HG02610 (cell line): ENCODE measurements around the gene DUSP10.
A peak's percentile ranks its signal among the peaks of the same experiment; 100 is the strongest.

ENCODE experiments used
- ATAC-seq: cut with Tn5 transposase; IDR thresholded peaks from one replicate; pipeline ENCODE4 v1.9.1; 2021; ENCODE audit warnings: mild to moderate bottlenecking, moderate library complexity; ENCODE audit not compliant: unreplicated experiment

The DUSP10 gene

DNA sequence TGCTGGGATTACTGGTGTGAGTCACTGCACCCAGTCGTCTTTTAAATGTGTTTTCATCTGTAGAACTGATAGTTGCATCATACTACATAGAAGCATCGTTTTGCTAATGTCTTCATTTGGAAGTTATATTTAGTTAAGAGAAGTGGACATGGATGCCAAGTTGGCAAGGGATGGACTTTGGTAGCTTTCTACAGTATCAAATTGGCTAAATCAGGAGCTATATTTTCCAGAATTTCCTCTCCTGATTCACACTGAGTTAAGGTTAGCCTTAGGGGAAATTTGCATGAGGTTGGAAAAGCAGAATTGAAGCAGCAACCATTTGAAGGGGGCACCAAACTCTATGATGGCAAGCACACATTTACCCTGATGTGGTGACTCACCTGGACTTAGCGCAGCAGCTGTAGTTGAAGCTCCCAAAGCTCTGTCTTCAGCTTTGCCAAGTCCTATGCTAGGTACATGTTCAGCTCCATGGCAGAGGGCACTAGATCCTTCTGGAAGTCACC, 43.9 kb downstream of the DUSP10 start:
- ATAC-seq, result no peak

DNA sequence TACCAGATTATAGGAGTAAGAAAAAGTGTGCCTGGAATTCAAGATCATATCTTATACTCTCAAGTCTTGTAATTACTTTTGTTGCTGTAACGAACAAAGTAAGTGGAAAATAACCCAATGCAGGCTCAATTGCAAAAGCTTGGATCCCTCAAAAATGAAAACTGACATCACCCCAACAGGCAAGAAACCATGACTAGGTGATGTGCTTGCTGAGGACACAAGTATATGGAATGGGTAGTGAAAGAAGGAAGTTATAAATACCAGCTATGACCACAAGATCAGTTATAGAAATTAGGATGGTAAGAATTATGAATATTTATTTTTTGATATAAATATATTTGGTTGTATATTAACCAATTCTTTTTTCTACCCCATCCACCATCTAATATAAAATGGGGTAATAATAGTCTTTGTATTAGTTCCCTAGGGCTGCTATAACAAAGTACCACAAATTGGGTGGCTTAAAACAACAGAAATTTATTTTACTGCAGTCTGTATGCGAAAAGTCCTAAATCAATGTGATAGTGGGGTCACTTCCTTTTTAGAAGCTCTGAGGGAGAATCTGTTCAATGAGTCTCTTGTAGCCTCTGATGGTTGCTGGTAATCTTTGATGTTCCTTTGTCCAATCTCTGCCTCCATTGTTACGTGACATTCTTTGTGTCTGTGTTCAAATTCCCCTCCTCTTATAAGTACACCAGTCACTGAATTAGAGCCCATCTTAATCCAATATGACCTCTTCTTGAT, 45.0 kb downstream of the DUSP10 start:
- ATAC-seq, result no peak

DNA sequence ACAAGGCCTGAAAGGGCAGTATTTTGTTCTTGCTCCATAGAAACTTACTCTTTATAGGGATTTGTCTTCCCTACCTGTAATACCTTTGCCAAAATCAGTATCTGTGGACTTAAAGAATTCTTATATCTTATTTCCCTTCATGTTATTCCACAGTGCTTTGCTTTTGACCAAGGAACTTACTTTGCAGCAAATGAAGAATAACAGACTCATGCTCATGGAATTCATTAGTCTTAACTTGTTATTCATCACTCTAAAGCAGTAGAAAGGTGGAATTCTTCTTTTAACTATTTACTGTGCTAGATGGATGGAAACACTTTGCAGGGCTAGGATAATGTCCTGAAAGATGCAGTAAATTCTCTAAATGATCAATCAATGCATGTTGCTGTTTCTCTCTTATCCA, 45.9 kb downstream of the DUSP10 start:
- ATAC-seq, result no peak

DNA sequence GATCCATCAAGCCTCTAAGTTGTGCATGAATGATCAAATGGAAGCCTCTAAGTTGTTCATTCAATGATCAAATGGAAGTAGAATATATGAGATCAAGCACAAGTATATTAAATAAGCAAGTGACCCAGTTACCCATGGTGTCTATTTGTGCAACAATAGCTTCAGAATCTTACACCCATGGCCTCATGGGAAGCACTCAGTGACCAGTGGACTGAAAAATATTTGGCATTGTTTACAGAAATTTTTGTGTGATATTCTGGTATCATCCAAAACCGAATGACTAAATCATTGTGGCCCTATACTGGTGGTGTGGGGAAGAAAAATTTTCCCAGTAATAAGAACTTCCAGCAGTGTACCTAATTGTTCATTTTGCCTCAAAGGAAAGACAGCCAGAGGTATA, 46.6 kb downstream of the DUSP10 start:
- no peak for ATAC-seq

DNA sequence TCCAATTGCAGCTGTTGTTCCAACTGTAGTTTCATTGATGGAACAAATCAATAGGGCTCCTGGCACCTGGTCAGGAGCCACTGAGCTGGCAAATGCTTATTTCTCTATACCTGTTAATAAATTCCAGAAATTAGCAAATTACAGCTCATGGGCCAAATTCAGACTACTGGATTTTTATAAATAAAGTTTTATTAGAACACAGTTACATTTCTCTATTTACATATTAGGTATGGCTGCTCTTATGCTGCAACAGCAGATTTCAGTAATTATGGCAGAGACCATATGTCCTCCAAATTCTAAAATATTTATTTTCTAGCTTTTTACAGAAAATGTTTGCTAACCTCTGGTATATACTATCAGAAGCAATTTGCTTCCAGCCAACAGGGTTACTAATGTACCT, 47.8 kb downstream of the DUSP10 start:
- no peak for ATAC-seq

DNA sequence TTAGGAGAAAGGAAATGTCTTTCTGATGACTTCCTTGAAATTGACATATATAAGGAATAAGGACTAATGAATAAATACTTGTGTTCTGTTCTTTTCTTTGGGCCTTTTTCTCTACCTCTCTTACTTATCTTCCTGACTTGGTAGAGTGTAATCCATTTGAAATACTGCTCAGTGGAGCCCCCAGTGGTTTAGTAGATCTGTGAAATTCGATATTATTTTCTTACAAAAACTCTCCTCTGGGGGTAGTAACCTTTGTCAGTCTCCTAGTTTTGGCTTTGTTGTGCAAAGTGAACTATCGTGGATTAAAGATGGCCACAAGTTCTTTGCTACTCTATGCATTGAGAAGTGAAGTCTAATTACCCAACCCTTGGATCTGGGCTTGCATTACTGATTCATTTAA, 48.8 kb downstream of the DUSP10 start:
- no peak for ATAC-seq

DNA sequence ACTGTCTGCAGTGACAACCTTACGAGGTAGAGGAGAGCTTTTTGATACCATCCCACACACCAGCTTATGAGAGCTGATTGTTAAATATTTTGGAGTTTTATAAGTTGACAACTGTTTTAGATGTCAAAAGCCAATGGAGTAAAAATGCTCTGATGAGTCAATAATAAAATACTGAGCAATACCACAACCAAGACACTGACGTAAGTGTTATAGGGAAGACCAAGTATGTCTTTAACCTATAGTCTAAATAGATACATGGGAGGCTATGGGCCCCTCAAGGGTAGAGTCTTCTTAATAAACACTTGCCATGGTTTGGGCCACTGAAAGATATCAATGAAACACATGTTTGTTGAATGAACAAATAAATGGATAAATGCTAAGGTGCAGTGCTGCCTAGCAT, 49.2 kb downstream of the DUSP10 start:
- ATAC-seq, result peak; percentile 65

DNA sequence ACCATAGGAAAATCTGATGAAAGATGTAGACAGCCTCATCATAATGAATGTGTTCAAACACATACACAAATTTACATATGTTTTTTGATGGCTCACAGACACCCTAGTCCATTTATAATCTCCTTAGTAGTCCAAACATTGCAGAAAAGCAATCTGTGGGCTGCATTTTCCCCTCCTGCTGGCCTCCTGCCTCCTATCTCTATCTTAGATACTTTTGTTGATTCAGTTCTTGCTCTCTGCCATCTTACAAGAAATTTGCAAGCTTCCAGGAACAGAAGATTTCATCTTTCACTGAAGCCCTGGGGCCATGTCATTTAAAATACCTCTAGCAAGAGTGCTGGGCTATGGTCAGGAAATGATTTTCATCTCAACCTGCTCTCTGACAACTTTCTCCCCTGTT, 50.6 kb downstream of the DUSP10 start:
- no peak for ATAC-seq

DNA sequence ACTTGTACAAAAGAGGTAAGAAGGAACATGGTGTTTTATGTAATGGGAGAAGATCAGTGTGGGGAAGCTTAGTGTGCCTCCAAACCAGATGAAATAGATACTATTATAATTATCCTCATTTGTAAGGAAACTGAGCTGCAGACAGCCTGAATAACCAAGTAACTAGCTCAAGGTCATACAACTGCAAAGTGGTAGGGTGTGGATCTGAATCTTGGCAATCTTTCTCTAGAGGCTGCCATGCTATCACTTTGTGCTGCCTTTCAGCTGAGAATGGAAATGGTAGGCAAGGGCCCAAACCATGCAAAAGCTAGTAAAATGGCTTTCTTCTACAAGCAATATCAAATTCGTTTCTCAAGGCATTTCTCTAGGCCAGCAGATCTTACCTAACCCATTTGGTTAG, 51.0 kb downstream of the DUSP10 start:
- ATAC-seq, result no peak

DNA sequence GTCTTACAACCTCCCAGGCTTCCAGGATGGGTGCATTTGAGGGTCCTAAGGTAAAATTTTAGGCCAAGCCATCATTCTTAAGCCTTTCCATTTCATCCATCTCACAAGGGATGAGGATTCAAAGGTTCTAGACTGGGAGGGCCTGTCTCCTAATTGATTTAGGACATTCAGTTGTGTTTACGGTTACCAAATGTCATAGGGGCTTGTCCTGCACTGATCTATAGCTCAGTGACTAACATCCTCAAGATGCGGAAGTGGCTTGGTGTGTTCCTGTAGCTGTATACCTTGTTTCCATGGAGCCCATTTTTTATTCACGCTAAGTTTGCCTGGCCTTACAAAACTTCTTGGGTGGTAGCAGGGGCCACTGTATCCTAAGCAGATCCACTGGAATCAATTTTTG, 52.8 kb downstream of the DUSP10 start:
- no peak for ATAC-seq

DNA sequence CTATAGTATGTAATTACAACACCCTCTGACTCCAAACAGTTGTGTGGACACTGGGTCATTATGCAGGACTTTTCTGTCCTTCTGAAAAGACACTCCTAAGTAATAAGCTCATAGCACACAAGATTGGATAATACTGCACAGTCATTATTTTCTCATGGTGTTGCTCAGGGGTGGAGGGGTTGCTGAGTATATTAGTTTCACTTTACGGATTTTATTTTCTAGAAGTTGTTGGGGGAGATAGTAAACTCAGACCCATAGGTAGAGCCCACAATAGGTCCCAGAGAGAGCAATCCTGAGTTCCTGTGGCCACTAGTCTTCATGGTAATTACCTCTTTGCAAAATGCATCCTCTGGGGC, 53.4 kb downstream of the DUSP10 start:
- ATAC-seq, result peak; percentile 40

DNA sequence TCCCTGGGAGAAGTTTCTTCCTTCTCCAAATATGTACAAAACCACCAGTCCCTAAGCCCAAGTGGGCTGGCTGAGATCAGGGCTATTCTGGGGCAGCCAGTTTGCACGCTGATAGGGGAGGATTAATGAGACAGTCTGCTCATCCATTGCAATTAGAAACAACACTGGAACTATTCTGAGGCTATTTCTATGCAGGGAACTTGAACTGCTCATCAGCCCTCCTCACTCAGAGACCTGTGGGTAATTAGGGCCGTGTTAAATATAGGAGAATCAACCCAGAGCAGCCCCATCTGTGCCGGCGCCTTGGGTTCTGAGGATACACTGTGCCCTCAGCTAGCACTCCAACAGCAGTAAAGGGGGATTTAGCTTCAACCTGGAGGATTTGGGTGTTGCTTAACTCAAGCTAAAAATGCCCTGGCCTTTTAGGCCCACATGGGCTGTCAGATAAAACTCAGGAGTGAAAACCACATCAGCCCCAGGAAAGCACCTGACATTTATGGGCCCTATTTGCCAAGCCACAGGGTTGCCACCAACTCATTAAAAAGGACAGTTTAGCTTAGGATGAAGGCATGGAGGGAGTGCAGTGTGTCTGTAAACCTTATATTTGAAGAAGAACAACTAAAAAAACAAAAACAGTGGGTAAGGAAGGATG, 53.9 kb downstream of the DUSP10 start:
- ATAC-seq, result peak; percentile 2

DNA sequence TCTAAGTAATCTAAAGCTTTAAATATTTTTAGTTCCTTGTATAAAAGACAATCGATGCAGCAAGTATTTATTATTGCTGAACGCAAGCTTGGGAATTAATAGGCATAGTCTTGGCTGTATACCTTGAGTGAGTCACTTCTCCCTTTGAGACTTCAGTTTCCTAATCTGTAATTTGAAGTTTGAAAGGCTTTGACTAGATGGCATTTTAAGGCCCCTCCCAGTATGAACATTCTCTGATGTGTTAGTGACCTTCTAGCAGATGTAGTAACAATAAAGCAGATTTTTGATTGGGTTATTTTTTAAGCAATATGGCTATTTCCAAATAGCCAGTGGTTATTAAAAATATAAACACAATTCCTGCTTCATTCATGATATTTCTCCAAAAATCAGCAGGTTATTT, 58.2 kb downstream of the DUSP10 start:
- no peak for ATAC-seq

DNA sequence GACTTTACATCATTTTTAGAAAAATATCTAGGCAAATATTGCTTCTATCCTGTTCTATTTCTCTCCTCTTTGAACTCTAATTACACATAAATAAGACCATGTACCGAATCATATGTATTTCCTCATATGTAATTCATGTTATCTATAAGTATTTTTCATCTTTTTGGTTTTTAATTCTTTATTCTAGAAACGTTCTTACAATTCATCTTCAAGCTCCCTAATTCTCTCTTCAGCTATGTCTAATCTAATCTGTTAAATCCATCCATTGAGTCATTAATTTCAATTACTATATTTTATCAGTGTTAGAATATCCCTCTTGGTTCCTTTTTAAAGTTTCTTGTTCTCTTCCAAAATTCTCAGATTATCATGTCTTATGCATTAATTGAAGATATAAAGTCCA, 61.8 kb downstream of the DUSP10 start:
- ATAC-seq, result no peak

DNA sequence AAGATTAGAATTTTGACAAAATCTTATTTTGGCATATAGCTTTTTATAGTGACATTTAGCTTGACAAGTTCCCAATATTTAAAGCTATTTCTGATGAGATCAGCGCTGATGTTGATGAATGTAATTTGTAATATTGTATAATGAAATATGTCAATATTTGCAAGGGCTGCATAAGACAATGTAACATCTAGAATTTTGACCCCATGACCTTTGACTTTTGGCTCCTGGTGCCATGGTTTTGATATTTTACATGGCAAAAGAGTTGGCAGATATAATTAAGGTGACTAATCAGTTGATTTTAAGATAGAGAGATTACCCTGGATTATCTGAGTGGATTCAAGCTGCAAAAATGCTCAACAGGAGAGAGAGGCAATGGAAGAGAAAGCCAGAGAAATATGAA, 63.9 kb downstream of the DUSP10 start:
- ATAC-seq, result no peak

DNA sequence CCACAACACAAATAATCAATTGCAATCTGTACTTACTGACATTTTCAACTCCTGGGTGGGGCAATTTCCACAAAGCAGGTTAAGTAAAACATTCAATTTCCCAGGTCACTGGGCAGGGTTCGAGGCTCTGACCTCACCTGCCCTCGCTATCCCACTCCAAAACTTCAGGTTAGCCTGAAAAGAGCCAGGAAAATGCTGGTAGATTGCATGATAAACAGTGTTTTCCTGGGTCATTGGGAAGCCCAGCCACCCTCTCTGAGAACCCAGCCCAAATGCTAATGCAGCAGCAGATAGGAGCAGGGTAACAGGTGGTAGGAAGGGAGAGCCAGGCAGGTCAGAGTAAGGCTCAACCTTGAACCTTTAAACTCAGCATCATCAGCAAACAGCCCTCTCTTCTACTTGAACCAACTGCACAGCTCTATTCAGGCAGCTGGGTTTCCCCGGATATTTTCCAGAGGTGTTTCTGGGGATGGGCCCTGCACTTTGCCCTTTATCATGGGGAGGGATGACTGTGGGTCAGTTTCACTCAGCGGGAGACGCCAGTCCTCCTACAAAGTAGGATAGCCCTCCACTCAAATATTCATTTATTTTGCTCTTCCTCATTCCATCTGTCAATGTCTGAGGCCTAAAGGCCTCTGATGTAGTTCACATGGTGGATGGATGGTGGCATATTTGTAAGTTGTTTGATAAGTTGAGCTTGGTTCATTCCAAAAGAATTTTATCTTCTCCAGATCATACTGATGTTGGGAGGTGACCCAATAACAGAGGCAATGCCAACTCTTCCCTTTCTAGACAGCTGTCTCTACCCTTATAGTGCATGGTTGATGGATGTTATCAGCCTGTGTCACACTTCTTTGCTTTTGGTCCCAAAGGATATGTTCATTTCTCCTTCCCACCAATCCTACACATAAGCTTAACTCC, 65.7 kb downstream of the DUSP10 start:
- no peak for ATAC-seq

DNA sequence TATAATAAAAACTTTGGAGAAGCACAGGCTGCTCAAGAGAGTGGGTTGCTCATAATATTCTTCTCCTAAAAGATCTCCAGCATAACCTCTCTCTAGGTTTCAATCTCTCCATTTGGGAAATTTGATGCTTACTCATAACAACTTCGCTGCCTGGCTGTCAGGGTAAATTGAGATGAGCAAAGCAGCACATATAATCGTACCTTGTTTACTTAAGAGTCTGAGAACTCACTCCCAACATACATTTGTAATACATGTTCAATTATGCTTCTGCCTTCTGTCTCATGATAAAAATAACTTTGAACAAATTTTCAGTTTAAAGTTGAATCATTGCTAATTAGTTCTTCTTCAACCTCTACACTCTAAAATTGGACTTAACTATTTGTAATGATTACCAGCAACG, 68.9 kb downstream of the DUSP10 start:
- ATAC-seq, result no peak

DNA sequence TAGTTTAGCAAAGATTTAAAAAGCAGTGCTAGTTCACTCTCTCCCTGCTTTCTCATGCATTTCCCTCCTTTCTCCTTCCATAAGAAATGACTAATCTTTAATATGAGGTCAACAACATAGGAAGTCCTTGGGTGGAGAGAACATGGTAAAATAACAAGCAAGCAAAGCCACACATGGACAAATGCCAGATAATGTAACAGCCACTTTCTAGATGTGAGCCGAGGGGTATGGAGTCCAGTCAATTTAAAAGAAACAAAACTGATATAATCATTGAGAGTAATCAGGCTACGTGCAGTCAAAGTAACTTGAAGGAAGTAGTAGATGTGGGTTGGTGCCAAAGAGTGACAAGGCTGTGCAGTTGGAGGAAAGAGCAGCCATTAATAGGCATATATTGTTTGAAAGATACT, 69.6 kb downstream of the DUSP10 start:
- ATAC-seq, result no peak

DNA sequence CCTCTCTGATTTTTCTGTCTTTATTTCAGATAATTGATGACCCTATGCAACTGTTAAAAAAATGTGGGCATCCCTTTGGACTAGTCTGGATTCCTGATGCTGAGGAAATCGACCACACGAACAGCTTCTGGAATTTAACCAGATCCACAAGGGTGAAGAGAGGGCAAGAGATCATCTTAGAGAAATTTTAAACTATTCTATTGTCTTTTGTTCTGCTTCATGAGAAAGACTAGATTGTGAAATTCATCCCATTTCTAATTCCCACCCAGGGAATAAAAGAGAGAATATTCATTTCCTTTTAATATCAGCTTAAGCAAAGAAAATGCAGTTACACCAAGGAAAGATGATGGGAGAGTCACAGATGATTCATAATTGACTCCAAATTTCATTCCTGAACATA, 71.8 kb downstream of the DUSP10 start:
- ATAC-seq, result no peak

DNA sequence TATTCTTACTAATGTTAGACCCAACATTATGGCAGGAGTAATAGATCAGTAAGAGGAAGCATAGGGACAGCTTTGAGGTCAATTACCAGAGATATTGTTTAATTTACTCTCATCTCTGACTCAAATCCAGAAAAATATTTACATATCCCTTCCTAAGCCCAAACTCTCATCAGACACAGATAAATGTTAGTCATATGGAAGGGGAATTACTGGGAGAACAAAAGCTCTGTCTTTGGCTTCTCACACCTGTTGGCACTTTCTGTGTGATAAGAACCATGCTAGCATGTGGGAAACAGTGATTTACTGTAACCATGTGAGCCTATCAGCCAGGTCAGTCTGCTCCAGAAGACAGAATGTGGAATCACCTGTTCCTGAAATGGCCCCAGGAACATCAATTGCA, 72.4 kb downstream of the DUSP10 start:
- no peak for ATAC-seq

DNA sequence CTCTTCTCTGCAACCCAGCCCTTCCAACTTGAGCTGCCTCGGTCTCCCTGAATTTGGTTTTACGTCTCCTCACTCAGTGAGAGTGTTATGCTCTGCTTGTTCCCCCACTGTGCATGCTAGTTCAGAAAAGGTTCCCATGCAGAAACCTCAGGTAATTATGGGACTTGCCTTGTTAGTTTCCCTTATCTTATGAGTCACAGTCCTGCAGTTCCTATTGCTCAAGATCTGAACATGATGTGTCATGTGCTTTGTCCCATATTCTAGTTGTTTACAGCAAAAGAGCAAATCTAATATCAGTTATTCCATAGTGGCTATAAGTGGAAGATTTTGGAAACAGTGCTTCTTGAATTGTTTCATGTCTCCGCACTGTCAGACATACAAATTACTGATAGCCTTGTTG, 74.4 kb downstream of the DUSP10 start:
- ATAC-seq, result peak; percentile 96

DNA sequence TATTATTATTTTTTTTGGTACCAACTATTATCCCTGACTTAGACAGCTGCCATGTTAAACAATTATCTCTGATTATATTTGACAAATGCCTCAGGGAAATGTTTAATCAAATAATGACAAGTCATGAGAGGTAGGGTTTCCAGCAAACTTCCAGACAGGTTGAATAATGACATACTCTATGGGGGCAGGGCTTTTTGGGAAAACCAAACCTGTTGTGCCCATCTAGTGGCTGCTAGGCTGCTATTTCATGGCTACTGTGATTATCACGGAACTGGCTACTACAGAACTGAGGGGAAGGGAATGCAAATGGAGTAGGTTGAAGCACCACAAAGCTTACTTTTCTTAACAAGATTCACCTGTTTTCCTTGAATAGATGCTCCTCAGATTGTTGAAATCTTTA, 77.6 kb downstream of the DUSP10 start:
- no peak for ATAC-seq
